HG02884 (cell line): Measurements from ENCODE around the gene ELOVL5.

ENCODE experiments used
- ATAC-seq: cut with Tn5 transposase; IDR thresholded peaks from one replicate; pipeline ENCODE4 v1.9.1; 2021; ENCODE audit warnings: mild to moderate bottlenecking, moderate library complexity; ENCODE audit not compliant: unreplicated experiment

The ELOVL5 gene

DNA sequence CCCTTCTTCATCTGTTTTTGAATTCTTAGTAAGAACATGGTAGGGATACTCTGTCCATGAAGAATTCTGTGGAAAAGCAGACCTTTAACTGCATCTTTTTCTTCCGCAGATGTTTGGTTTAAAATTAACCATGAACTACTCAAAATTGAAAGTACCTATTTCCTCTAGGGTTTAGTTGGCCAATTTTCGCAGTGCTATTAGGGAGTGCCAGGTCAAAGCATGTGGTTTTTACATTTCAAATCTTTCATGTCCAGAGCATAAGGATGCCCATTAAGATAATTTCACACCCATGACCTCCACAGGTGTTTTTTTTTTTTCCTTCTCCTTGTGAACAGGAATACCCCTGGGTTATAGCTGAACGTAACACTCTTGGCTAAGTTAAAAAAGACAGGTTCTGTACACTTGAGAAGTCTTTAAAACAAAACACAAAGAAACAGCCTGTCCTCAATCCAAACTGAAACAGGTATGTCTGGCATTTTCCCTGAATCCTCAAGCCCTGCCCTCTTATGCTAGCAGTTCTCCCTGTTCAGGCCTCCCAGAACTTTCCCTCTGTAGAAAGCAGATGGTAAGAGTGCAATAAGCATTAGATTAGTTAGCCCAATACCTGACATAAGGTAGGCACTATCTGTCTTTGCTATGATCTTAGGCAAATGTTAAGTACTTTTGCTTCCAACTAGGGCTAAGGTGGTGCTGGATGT is 67.1 kb downstream of the ELOVL5 start:
- no peak for ATAC-seq

DNA sequence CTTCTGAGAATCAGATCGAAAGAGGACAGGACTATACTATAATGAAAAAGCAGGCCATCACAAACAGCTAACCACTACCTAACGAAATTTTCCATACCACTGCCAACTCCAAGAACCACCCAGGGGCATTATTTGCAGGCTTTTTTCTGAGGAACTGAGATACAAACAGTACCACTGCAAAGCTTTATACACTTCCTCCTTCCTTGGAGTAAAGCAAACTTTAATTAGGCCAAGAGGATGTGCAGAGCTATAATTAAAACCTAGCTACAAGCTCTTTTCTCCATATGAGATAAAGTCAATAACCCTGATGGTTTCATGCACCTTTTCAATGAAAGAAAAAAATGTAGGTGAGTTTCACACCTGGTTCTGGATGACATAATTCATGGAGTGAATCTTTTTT is 68.5 kb downstream of the ELOVL5 start:
- ATAC-seq, result no peak

DNA sequence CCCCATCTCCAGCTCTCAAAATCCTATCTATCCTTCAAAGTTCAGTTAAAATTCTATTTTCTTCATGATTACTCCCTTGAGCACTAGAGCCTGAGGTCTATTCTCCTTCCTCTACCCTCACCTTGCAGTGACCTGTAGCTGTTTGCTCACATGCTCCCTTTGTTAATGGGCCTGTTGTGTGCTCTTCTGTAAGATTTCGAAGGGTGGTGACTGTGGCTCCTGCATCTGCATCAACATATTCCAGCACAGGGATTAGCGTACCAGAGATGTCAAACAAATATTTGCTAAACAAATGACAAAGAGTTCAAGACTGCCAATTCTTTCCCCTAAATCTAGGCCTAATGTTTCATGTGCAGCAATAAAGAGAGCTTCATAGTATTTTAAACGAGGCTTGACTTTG is 69.5 kb downstream of the ELOVL5 start:
- no peak for ATAC-seq

DNA sequence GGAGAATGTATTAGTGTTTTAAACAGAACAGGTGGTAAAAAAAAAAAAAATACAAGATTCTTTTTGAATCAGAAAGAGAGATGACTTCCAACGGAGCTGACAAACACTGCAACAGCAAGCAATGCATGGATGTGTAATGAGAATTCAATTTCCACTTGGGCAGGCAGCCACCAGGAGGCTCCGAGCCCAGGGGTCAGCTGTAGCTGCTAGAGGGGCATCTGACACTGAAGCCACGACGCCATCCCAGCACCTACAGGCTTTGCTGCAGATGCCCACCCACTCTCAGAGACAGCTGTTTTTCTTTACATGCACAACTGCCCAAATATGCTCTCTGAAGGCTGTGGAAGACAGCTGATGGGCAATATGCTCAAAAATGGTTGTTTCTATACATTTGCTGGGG is 75.4 kb downstream of the ELOVL5 start:
- ATAC-seq, result no peak

DNA sequence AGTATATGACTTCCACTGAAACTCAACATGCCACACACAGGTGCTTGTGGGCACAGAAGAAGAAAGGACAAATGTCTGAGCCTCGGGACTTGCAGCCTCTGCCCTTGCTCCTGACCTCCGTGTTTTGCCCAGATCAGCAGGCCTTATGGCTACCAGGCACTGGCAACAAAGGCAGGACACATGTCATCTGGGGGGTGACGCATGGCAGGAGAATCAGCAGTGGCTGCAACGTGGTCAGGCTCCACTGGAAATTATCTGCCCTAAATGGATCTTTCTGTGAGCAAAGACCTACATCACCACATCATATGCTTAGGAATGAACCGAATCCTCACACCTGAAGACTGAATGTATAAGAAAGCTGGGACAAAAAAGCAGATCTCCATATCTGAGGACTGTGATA is 78.9 kb downstream of the ELOVL5 start:
- ATAC-seq, result no peak

DNA sequence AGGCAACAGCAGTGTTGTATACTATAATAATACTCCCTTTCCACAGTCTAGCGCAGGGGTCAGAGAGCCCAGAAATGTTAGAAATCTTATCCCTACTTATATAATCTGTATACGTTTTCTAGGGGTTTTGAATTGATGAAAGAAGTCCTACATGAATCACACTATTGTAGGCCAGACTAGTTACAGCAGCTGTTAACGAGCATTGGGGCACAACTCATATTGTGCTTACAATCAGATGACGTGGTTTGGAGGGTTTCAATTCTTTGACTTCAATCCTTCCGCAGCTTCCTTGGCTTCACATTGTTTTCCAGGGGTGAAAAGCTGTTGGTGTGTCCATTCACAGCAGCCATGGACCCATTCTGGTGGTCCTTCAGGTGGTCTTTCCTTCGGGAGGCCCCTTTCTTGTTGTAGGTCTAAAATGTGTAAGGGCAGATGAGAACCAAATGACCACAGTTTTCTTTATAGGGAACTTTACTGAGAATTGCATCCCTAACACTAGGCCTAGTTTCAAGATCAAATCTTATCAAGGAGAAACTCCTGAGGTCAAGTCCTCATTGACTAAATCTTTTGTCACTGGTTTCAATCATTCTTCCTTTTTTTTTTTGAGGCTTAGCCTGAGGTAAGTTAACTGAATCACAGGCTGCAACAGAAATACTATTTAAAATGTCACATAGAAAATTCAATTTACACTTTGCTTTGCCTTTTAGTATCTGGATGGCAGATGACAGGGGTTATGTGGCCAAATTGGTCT is 79.7 kb downstream of the ELOVL5 start:
- ATAC-seq, result no peak

DNA sequence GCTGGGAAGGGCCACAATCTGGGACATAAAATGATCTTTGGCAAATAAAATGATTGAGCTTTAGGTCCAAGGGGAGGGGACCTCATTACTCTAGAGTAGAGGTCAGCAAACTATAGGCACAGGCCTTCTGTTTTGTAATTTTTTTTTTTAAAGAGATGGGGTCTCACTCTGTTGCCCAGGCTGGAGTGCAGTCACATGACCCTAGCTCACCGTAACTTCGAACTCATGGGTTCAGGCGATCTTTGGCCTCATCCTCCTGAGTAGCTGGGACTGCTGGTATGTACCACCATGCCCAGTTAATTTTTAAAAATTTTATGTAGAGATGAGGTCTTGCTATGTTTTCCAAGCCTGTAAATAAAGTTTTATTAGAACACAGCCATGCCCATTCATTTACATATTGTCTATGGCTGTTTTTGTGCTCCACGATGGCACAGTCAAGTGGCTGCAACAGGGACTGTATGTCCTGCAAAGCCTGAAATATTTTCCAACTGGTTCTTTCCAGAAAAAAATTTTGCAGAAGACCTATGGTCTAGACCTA is 82.1 kb downstream of the ELOVL5 start:
- ATAC-seq, result no peak

DNA sequence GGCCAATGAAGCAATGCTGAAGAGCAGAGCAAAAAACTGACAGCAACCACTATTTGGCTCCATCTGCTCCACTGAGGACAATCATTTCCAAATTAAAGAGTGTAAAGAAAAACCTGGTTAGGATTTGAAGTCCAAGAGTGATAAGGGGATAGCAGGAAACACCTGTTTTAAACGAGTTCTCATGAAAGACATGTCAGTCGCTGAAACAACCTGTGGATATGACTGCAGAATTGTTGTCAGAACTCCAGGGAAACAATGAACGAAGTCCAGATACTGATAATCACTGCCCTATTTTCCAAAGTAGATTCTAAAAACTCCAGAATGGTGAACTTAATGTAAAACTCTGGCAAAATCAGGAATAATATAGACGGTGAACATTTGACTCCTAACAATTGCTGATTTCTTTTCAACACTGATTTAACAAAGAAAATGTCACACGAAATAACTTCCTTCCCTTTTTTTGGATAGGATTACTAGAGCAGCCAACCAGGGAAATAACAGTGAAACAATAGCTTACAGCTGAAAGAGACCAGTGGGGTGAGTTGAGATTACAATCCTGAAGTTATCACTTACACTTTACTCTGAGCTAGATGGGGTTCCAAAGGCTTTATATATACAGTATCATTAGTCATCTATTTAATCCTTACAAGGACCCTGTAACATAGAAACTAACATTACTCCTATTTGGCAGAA is 83.7 kb downstream of the ELOVL5 start:
- no peak for ATAC-seq

DNA sequence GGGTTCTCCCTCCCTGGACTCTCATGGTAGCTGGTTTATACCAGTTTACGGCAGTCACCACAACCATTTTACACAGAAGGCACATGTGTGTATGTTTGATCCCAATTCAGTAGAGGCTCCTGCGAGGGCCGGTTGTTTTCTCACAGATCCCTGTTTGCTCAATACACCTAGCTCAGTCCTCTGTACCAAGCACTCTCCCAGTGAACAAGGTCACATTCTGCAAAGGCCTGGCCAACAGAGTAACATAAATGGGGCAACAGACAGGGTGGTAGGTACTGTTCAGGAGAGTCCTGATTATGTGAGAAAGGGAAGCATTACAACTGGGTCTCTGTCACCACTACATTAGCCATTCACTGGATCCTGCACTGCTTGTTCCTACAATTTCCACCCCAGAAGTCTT is 84.4 kb downstream of the ELOVL5 start:
- ATAC-seq, result no peak

DNA sequence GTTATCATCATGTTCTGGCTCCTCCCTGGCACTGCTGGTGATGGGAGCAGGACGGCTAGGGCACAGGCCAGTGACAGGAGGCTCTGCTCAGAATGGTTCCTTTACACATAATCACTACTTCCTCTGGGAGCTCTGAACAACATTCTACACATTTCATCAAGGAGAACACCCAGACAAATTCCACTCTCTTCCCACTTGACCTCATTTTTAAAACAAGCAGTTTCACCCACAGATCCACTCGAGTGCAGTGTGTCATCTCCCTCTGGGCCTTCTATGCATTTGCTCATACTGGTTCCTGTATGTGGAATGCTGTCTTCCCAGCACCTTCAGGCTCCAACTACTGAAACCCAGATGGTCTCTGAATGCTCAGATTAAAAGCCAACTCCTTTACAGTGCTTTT is 84.8 kb downstream of the ELOVL5 start:
- no peak for ATAC-seq

DNA sequence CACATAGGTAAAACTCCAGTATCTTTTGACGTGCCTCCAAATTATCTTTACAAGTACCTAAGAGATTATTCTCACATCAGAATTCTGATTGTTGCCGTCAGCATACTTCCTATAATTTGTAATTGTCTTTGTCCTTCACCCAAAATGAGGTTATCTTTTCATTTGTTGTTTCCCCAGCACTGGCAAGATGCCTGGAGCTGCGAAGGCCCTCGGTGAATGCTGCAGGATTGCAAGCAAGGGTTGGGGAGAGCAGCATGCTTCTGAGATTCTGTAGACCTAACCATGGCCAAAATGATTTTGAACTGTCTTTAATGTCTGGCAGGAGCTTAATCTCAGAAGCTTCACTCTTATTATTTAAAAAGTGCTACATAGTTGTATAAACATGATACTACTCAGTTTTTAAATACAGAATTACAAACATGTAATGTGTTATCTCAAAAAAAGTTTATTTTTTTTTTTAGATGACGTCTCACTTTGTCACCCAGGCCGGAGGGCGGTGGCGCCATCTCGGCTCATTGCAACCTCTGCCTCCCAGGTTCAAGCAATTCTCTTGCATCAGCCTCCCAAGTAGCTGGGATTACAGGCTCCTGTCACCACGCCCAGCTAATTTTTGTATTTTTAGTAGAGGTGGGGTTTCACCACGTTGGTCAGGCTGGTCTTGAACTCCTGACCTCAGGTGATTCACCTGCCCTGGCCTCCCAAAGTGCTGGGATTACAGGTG is 88.7 kb downstream of the ELOVL5 start:
- ATAC-seq, result no peak

DNA sequence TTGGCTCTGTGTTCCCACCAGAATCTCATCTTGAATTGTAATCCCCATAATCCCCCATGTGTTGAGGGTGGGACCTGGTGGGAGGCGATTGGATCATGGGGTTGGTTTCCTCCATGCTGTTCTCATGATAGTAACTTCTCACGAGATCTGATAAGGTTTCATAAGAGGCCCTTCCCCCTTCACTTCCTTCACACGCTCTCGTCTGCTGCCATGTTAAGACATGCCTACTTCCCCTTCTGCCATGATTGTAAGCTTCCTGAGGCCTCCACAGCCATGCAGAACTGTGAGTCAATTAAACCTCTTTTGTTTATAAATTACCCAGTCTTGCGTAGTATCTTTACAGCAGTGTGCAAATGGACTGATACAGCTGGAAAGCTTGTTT is 90.0 kb downstream of the ELOVL5 start:
- no peak for ATAC-seq

DNA sequence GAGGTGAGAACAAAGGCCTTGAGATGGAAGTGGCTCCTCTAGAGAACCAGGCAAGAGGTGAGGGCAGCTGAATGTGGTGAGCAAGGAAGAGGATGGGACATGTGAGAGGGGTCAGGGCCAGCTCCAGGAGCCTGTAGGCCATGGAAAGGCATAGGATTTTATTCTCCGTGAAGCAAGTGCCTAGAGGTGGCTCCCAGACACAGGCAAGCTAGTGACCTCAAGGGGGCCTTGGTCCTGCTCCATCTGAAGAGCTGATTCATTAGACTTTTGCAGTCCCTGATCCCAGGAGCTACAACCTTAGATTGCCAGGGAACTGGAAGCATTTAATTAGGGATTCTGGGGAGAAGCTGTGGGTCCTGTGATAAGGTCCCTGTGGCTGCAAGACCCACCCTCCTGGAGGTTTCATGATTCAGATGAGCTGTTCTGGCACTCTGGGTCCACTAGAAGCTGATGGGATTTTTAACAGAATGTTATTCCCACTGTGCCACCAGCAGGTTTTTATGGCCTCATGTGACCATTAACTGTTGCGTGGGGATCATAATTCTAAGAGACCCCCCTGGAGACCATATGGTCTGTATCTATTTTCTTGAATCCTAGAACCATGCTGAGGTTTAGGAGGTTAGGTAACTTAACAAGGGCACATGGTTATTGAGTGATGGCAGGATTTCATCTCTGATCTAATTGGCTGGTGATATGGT is 90.5 kb downstream of the ELOVL5 start:
- no peak for ATAC-seq

DNA sequence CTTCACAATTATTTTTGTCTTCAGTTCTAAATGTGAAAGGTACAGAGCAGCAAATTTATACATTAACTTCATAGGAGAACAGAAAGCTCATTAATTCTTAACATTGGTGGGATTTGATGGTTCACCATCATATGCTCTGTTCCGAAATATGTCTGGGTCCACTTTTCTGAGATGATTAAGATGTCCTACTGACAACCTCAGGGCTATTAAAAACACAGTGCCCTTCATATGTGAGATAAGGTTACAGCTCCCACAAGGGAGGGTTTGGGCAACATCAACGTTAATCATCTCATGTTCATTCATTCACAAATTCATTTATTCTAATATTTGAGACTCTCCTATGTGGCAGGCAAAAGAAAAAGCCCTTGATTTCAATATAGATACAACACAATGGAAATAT is 91.2 kb downstream of the ELOVL5 start:
- ATAC-seq, result no peak

DNA sequence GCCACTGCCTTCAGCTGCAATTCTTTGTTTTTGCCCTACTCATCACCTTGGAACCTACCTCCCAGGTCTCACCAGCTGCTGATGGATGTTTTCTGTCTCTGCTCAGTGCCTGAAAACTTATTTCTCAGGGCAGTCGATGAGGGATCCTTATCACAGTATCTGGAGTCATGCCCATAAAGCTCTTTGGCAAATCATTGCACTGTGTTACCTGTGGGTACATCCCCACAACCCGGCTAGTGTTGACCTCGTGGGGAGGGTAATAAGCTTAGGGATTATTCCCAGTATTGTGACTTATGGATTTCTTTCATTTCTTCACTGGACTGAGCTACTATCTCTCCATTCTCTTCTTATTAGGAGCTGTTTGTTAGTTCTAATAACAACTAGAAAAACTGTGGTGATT is 91.7 kb downstream of the ELOVL5 start:
- ATAC-seq, result no peak

DNA sequence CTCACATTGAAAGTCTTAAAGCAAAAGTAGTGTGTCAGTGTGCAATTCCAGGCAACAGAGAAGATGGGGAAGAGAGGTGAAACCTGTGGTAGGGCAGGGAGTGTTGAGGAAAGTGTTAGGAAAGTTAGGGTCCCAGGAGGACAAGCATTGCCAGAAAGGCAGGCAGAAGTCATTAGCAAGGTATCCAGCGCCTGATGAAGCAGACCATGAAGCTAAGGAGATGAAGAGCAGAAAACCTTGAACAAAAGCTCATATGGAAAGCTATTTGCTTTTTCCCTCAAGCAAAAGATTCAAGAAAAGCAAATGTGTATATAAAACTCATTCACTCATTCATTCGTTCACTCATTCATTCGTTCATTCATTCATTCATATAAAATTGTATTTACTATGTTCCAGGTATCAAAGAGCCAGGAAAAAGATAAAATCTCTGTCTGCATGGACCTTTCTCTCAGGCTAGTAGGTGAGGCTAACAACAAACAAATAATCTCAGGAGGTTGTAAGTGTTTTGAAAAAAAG is 96.5 kb downstream of the ELOVL5 start:
- ATAC-seq, result no peak

DNA sequence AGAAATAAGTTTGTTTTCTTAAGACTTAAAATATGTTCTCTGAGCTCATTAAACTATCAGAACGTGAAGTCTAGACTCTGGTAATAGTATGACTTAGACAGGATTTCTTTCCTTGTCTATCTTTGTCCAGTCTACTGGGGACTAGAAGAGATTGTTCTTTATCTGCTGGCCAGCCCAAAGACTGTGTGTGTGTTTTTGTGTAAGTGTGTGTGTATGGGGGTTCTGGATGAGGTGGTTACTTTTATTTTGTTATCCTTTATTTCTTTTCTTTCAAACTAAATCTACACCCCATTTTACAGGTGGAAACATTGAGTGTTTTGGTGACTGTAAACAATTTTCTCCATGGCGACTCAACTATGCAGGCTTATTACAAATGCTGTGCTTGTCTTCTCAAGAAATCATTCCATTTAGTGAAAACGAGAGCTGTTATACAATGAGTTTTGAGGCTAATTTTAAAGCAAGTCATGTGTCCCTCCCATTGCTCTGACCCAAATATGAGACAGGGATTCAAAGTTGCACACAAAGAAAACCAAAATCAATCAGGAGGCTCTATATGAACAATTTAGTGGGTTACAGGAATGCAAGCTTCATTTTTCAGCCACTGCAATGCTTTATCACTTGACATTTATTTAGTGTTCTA is 97.6 kb downstream of the ELOVL5 start:
- no peak for ATAC-seq

DNA sequence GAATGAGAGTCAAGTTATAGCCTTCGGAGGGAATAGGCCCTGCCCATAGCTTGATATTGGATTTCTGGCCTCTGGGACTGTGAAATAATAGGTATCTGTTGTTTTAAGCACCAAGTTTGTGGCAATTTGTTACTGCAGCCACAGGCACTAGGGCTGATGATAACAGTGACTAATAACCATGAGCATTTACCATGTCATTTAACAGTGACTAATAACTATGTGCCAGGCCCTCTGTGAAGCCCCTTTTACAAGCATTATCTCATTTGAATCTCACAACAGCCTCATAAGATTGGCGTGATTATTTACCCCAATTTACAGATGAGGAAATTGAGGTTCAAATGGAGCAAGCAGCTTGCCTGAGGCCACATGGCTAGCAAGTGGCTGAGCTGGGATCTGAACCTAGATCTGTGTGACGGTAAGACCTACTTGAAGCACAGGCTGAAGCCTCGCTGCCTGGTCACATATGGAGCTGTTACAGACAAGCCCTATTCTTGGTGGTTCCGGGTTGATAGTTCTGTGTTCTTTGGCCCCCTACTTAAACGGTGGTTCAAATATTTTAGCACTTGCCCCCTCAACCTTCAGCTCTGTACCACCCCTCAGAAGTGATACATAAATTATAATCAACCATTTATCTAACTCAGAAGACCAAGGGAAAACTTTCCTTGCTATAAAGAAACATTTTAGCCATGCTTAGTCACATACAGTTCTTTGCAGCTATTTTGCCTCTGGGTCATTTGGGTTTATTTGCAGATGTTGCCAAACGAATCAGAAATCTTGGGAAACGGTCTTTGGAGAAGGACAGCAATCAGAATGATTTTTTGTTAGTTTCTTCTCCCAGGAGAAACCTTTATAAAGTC is 98.3 kb downstream of the ELOVL5 start:
- no peak for ATAC-seq

DNA sequence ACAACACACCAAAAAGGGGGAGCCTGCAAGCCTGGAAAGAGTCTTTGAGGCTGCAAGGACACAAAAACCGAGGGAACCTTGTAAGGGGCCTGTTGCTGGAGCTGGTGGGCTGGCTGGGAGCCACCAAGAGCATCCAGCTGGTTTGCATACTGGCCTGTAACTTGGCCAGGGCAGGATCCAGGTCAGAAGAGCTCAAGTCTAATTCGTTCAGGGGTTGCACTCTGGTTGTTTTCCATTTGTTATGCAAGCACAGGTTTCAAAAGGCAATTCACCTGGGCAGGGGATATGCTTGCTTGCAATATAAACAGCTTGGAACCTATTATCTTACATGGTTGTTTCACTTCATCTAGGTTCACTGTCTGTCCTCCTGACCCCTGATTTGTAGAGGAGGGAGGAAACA is 101.8 kb downstream of the ELOVL5 start:
- ATAC-seq, result no peak
